Measurements from ENCODE around the gene CP.

DNA sequence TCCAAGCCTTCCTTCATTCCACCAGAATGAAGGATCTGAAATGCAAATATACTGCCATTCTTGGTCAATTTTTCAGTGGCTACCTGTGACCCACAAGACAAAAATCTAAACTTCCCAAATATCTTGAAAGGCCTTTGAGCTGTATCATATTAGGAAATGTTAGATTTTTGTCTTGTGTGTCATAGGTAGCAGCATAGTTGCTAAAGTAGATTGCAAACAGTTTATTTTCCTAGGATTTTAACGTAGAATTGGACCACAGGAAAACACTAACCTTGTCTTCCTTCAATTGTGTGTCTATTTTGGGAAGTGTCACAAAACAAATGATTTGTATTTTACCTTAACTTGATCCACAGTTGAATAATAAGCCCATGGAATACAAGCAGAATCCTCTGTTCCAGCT, 42.4 kb downstream of the CP start:
- no peak for TF ChIP-seq POLR2A (IDR thresholded peaks at IDR 0.05)
- TF ChIP-seq, protein P1, sequence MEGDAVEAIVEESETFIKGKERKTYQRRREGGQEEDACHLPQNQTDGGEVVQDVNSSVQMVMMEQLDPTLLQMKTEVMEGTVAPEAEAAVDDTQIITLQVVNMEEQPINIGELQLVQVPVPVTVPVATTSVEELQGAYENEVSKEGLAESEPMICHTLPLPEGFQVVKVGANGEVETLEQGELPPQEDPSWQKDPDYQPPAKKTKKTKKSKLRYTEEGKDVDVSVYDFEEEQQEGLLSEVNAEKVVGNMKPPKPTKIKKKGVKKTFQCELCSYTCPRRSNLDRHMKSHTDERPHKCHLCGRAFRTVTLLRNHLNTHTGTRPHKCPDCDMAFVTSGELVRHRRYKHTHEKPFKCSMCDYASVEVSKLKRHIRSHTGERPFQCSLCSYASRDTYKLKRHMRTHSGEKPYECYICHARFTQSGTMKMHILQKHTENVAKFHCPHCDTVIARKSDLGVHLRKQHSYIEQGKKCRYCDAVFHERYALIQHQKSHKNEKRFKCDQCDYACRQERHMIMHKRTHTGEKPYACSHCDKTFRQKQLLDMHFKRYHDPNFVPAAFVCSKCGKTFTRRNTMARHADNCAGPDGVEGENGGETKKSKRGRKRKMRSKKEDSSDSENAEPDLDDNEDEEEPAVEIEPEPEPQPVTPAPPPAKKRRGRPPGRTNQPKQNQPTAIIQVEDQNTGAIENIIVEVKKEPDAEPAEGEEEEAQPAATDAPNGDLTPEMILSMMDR (IDR thresholded peaks at IDR 0.05): no peak

All from upper lobe of left lung (tissue), 4 donors.